MM.1S (cell line): ENCODE measurements around the gene SLC45A2.
"Not testable (repeated sequence)": the region's sequence is repeated elsewhere in the genome, so short reads cannot be mapped to it uniquely, and the experiment has no call there.

ENCODE experiments used
- DNase-seq: peaks from one replicate; pipeline ENCODE4 v3.0.0-alpha.2; 2015
- H2AFZ ChIP-seq: fragments of 300-600 bp; sonication (generic); 2 replicates; pipeline ENCODE4 v1.6.0; 2016; ENCODE audit warnings: antibody characterized with exemption, low read length
- H3F3A ChIP-seq: fragments of 300-600 bp; sonication (generic); 2 replicates; pipeline ENCODE4 v1.6.1; 2016; ENCODE audit warnings: mild to moderate bottlenecking, antibody characterized with exemption, low read length, moderate library complexity, mixed read lengths; ENCODE audit not compliant: insufficient read depth
- H3K27ac ChIP-seq: fragments of 300-600 bp; sonication (generic); 2 replicates; pipeline ENCODE4 v1.5.1; 2016; ENCODE audit warnings: mild to moderate bottlenecking, low read length
- H3K27me3 ChIP-seq: fragments of 300-600 bp; sonication (generic); replicated peaks from 2 replicates; pipeline ENCODE4 v1.6.0; 2016; ENCODE audit warnings: low read length; ENCODE audit not compliant: insufficient read depth
- H3K36me3 ChIP-seq: fragments of 300-600 bp; sonication (generic); replicated peaks from 2 replicates; pipeline ENCODE4 v1.6.1; 2016; ENCODE audit warnings: mild to moderate bottlenecking, low read length, mixed read lengths; ENCODE audit not compliant: insufficient read depth
- H3K4me1 ChIP-seq: fragments of 300-600 bp; sonication (generic); 2 replicates; pipeline ENCODE4 v1.6.1; 2016; ENCODE audit warnings: low read length, mixed read lengths
- H3K4me2 ChIP-seq: fragments of 300-600 bp; sonication (generic); 2 replicates; pipeline ENCODE4 v1.6.0; 2016; ENCODE audit warnings: low read depth, low read length
- H3K4me3 ChIP-seq: fragments of 300-600 bp; sonication (generic); 2 replicates; pipeline ENCODE4 v1.5.1; 2016; ENCODE audit warnings: low read length, mixed read lengths
- H3K79me2 ChIP-seq: fragments of 300-600 bp; sonication (generic); 2 replicates; pipeline ENCODE4 v1.6.1; 2016; ENCODE audit warnings: mixed run types, low read length, mixed read lengths
- H3K9ac ChIP-seq: fragments of 300-600 bp; sonication (generic); 2 replicates; pipeline ENCODE4 v1.6.1; 2016; ENCODE audit warnings: low read length, mixed read lengths
- H3K9me2 ChIP-seq: fragments of 300-600 bp; sonication (generic); replicated peaks from 2 replicates; pipeline ENCODE4 v1.6.1; 2016; ENCODE audit warnings: mild to moderate bottlenecking, low read length, mixed read lengths; ENCODE audit not compliant: insufficient read depth
- H3K9me3 ChIP-seq: fragments of 300-600 bp; sonication (generic); replicated peaks from 2 replicates; pipeline ENCODE4 v1.6.1; 2016; ENCODE audit warnings: mild to moderate bottlenecking, low read length, mixed read lengths; ENCODE audit not compliant: insufficient read depth
- H4K20me1 ChIP-seq: fragments of 300-600 bp; sonication (generic); 2 replicates; pipeline ENCODE4 v1.6.1; 2016; ENCODE audit warnings: mild to moderate bottlenecking, low read length, moderate library complexity, mixed read lengths; ENCODE audit not compliant: insufficient read depth
- CTCF ChIP-seq: fragments of 300-600 bp; sonication (generic); IDR thresholded peaks from 2 replicates; pipeline ENCODE4 v1.5.1; 2016; ENCODE audit warnings: antibody characterized with exemption, low read length, mixed read lengths
- EZH2 ChIP-seq: fragments of 300-600 bp; sonication (generic); optimal IDR thresholded peaks from 2 replicates; pipeline ENCODE3; 2017; ENCODE audit warnings: low read depth, mild to moderate bottlenecking, antibody characterized with exemption, low read length, mixed read lengths
- EZH2phosphoT487 ChIP-seq: fragments of 300-600 bp; sonication (generic); IDR thresholded peaks from 2 replicates; pipeline ENCODE4 v1.6.1; 2018; ENCODE audit warnings: antibody characterized with exemption, low read length

SLC45A2 gene

GRCh38 chr5:34012791-34013190 is 28.3 kb upstream of the SLC45A2 start:
- Histone ChIP-seq H3K4me2 (no peak overlapping the region), H3K36me3 (no peaks in the 10 kb centered on the region), H3K9me3 (no peaks in the 10 kb centered on the region), H3K4me1 (peaks cover 8% of the 10 kb centered on the region), H3K79me2 (no peaks in the 10 kb centered on the region), H3K9ac (no peak overlapping the region), H3K4me3 (no peak overlapping the region), H2AFZ (no peak overlapping the region), H4K20me1 (no peaks in the 10 kb centered on the region), H3F3A (peaks cover 10% of the 10 kb centered on the region), H3K9me2 (no peaks in the 10 kb centered on the region), H3K27me3 (no peaks in the 10 kb centered on the region), H3K27ac (no peak overlapping the region)
- DNase-seq = no peak
- TF ChIP-seq EZH2 = no peak
- no peak for TF ChIP-seq CTCF
- TF ChIP-seq EZH2phosphoT487 = no peak

GRCh38 chr5:34011536-34011935 is 27.0 kb upstream of the SLC45A2 start:
- no peak overlapping the region for H3K4me2 ChIP-seq
- H3K27me3 ChIP-seq = no peaks in the 10 kb centered on the region
- no peaks in the 10 kb centered on the region for H3K79me2 ChIP-seq
- peaks cover 8% of the 10 kb centered on the region for H3K4me1 ChIP-seq
- H3K36me3 ChIP-seq = no peaks in the 10 kb centered on the region
- H3K9ac ChIP-seq = no peak overlapping the region
- no peak overlapping the region for H3K27ac ChIP-seq
- H3K9me2 ChIP-seq = no peaks in the 10 kb centered on the region
- H3K4me3 ChIP-seq = no peak overlapping the region
- H4K20me1 ChIP-seq = no peaks in the 10 kb centered on the region
- no peaks in the 10 kb centered on the region for H3K9me3 ChIP-seq
- no peak overlapping the region for H2AFZ ChIP-seq
- TF ChIP-seq EZH2 = no peak
- TF ChIP-seq CTCF = no peak
- no peak for TF ChIP-seq EZH2phosphoT487
- DNase-seq = no peak
- H3F3A ChIP-seq = peaks cover 22% of the 10 kb centered on the region

- H3K9me2 ChIP-seq, H2AFZ ChIP-seq, H3K9me3 ChIP-seq, H3K36me3 ChIP-seq, H4K20me1 ChIP-seq, H3K9ac ChIP-seq, DNase-seq, H3K27ac ChIP-seq, H3K4me1 ChIP-seq, H3K4me2 ChIP-seq, H3K79me2 ChIP-seq, H3K4me3 ChIP-seq, H3K27me3 ChIP-seq: not testable (repeated sequence)
- peaks cover 22% of the 10 kb centered on the region for H3F3A ChIP-seq
Observed at GRCh38 chr5:34010146-34010545, 25.7 kb upstream of the SLC45A2 start.

- no peaks in the 10 kb centered on the region for H4K20me1 ChIP-seq
- no peak for DNase-seq
- H3K27me3 ChIP-seq = no peaks in the 10 kb centered on the region
- H3K79me2 ChIP-seq = no peaks in the 10 kb centered on the region
- H3K4me3 ChIP-seq = no peak overlapping the region
- no peaks in the 10 kb centered on the region for H3K9me3 ChIP-seq
- H3F3A ChIP-seq = peaks cover 22% of the 10 kb centered on the region
- peak overlapping the region; percentile 77; the same call in 1 of the 2 replicates for H3K4me2 ChIP-seq
- no peak overlapping the region for H3K27ac ChIP-seq
- no peak overlapping the region for H3K9ac ChIP-seq
- TF ChIP-seq EZH2phosphoT487 = no peak
- TF ChIP-seq EZH2 = no peak
- no peak for TF ChIP-seq CTCF
- no peak overlapping the region for H2AFZ ChIP-seq
- H3K36me3 ChIP-seq = no peaks in the 10 kb centered on the region
- H3K9me2 ChIP-seq = no peaks in the 10 kb centered on the region
- peaks cover 8% of the 10 kb centered on the region for H3K4me1 ChIP-seq
Observed at GRCh38 chr5:34009610-34010009, 25.1 kb upstream of the SLC45A2 start.
